Measurements from ENCODE around the gene NUSAP1.
"Not testable (repeated sequence)": the region's sequence is repeated elsewhere in the genome, so short reads cannot be mapped to it uniquely, and the experiment has no call there.

Gene NUSAP1

GRCh38 chr15:41332194-41333025 lies at the start of gene NUSAP1, which contains the start of gene OIP5:
TSS of gene NUSAP1 (plus strand) at chr15:41332881. CDS start at chr15:41332958, 77 bp downstream.
TSS of gene OIP5 (minus strand) at chr15:41332591. CDS start at chr15:41332561, 30 bp downstream.
- DNase-seq (ENCODE audit: low read depth), result peak; percentile 97

- DNase-seq (ENCODE audit: low read depth), result not testable (repeated sequence)
Observed at GRCh38 chr15:41282980-41283652, 49.6 kb upstream of the NUSAP1 start.

GRCh38 chr15:41283653-41284426 lies 48.8 kb upstream of the NUSAP1 start:
- peak; percentile 93 for DNase-seq (ENCODE audit: low read depth)

- no peak for DNase-seq (ENCODE audit: low read depth)
Observed at GRCh38 chr15:41284427-41285177, 48.1 kb upstream of the NUSAP1 start.

- DNase-seq (ENCODE audit: low read depth), result no peak
Observed at GRCh38 chr15:41285285-41285684, 47.4 kb upstream of the NUSAP1 start.

- DNase-seq (ENCODE audit: low read depth), result no peak
Observed at GRCh38 chr15:41286665-41287333, 45.9 kb upstream of the NUSAP1 start.

GRCh38 chr15:41288464-41288863 lies 44.2 kb upstream of the NUSAP1 start:
- no peak for DNase-seq (ENCODE audit: low read depth)

GRCh38 chr15:41289953-41290352 lies 42.7 kb upstream of the NUSAP1 start:
- DNase-seq (ENCODE audit: low read depth), result no peak

- no peak for DNase-seq (ENCODE audit: low read depth)
Observed at GRCh38 chr15:41291065-41291631, 41.5 kb upstream of the NUSAP1 start.

- no peak for DNase-seq (ENCODE audit: low read depth)
Observed at GRCh38 chr15:41292521-41292920, 40.2 kb upstream of the NUSAP1 start.

- not testable (repeated sequence) for DNase-seq (ENCODE audit: low read depth)
Observed at GRCh38 chr15:41301139-41301538, 31.5 kb upstream of the NUSAP1 start.

- DNase-seq (ENCODE audit: low read depth), result no peak
Observed at GRCh38 chr15:41301587-41301986, 31.1 kb upstream of the NUSAP1 start.

- no peak for DNase-seq (ENCODE audit: low read depth)
Observed at GRCh38 chr15:41304149-41304770, 28.4 kb upstream of the NUSAP1 start.

GRCh38 chr15:41307679-41308078 lies 25.0 kb upstream of the NUSAP1 start:
- DNase-seq (ENCODE audit: low read depth), result no peak

GRCh38 chr15:41309226-41309905 lies 23.3 kb upstream of the NUSAP1 start:
- DNase-seq (ENCODE audit: low read depth), result no peak

GRCh38 chr15:41320805-41321330 lies 11.8 kb upstream of the NUSAP1 start:
- not testable (repeated sequence) for DNase-seq (ENCODE audit: low read depth)

GRCh38 chr15:41323611-41324010 lies 9.1 kb upstream of the NUSAP1 start:
- DNase-seq (ENCODE audit: low read depth), result no peak

GRCh38 chr15:41331281-41331680 lies 1.4 kb upstream of the NUSAP1 start:
- DNase-seq (ENCODE audit: low read depth), result no peak

GRCh38 chr15:41331833-41332193 lies 868 bp upstream of the NUSAP1 start:
- DNase-seq (ENCODE audit: low read depth), result no peak
